ENCODE results near the gene MDM2. TPM values are rescaled to one million over a fixed set of nuclear protein-coding genes. Genes with fewer than 3 reads are reported as not detected.

MDM2 gene
- total and polyA plus RNA-seq, 2 of the 13 experiments (the other 11 are each of a cell fraction or from before 2014, with no cell fraction given): 29.3 to 314 TPM

GRCh38 chr12:68804657-68805591 lies 3.1 kb upstream of the MDM2 start (continued):
- TF ChIP-seq, protein P1, sequence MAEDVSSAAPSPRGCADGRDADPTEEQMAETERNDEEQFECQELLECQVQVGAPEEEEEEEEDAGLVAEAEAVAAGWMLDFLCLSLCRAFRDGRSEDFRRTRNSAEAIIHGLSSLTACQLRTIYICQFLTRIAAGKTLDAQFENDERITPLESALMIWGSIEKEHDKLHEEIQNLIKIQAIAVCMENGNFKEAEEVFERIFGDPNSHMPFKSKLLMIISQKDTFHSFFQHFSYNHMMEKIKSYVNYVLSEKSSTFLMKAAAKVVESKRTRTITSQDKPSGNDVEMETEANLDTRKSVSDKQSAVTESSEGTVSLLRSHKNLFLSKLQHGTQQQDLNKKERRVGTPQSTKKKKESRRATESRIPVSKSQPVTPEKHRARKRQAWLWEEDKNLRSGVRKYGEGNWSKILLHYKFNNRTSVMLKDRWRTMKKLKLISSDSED (CRISPR knock-in tag; IDR thresholded peaks at IDR 0.05): no peak
- TF ChIP-seq NR2F6 (IDR thresholded peaks at IDR 0.05): peak; percentile 86
- TF ChIP-seq NR2F6 (CRISPR knock-in tag; IDR thresholded peaks at IDR 0.05): peak; percentile 88
- TF ChIP-seq, protein P2, sequence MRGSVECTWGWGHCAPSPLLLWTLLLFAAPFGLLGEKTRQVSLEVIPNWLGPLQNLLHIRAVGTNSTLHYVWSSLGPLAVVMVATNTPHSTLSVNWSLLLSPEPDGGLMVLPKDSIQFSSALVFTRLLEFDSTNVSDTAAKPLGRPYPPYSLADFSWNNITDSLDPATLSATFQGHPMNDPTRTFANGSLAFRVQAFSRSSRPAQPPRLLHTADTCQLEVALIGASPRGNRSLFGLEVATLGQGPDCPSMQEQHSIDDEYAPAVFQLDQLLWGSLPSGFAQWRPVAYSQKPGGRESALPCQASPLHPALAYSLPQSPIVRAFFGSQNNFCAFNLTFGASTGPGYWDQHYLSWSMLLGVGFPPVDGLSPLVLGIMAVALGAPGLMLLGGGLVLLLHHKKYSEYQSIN (CRISPR knock-in tag; IDR thresholded peaks at IDR 0.05; ENCODE audit: borderline replicate concordance): no peak
- no peak for TF ChIP-seq NFE2L2 (IDR thresholded peaks at IDR 0.05; ENCODE audit: low read length)
- TF ChIP-seq, protein P3, sequence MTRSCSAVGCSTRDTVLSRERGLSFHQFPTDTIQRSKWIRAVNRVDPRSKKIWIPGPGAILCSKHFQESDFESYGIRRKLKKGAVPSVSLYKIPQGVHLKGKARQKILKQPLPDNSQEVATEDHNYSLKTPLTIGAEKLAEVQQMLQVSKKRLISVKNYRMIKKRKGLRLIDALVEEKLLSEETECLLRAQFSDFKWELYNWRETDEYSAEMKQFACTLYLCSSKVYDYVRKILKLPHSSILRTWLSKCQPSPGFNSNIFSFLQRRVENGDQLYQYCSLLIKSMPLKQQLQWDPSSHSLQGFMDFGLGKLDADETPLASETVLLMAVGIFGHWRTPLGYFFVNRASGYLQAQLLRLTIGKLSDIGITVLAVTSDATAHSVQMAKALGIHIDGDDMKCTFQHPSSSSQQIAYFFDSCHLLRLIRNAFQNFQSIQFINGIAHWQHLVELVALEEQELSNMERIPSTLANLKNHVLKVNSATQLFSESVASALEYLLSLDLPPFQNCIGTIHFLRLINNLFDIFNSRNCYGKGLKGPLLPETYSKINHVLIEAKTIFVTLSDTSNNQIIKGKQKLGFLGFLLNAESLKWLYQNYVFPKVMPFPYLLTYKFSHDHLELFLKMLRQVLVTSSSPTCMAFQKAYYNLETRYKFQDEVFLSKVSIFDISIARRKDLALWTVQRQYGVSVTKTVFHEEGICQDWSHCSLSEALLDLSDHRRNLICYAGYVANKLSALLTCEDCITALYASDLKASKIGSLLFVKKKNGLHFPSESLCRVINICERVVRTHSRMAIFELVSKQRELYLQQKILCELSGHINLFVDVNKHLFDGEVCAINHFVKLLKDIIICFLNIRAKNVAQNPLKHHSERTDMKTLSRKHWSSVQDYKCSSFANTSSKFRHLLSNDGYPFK (CRISPR knock-in tag; IDR thresholded peaks at IDR 0.05; ENCODE audit: borderline replicate concordance): peak; percentile 94
- peak; percentile 59; the same call in 1 of the 2 replicates for TF ChIP-seq HMG20A (CRISPR knock-in tag; IDR thresholded peaks at IDR 0.05; ENCODE audit: borderline replicate concordance)
- TF ChIP-seq ZFP90 (CRISPR knock-in tag; IDR thresholded peaks at IDR 0.05; ENCODE audit: borderline replicate concordance): 0 out of 2 replicates have a peak, but pooled peaks have one; percentile 21
- TF ChIP-seq NCOA1 (CRISPR knock-in tag; IDR thresholded peaks at IDR 0.05): no peak
- no peak for TF ChIP-seq ZBTB3 (CRISPR knock-in tag; IDR thresholded peaks at IDR 0.05; ENCODE audit: borderline replicate concordance, low read depth)
- TF ChIP-seq ZNF292 (CRISPR knock-in tag; IDR thresholded peaks at IDR 0.05; ENCODE audit: borderline replicate concordance, low read depth): peak; percentile 59; the same call in 1 of the 2 replicates
- TF ChIP-seq TAF15 (IDR thresholded peaks at IDR 0.05; ENCODE audit: low read depth, low read length, poor library complexity, severe bottlenecking): no peak
- TF ChIP-seq MAF1 (CRISPR knock-in tag; IDR thresholded peaks at IDR 0.05; ENCODE audit: borderline replicate concordance): no peak
- TF ChIP-seq ISL2 (CRISPR knock-in tag; IDR thresholded peaks at IDR 0.05): peak; percentile 75
- peak; percentile 71; the same call in 1 of the 2 replicates for TF ChIP-seq CREM (IDR thresholded peaks at IDR 0.05)
- no peak for TF ChIP-seq CREM (CRISPR knock-in tag; IDR thresholded peaks at IDR 0.05)
- no peak for TF ChIP-seq EHMT2 (IDR thresholded peaks at IDR 0.05; ENCODE audit: borderline replicate concordance, low read depth, low read length)
- no peak for TF ChIP-seq ZKSCAN1 (IDR thresholded peaks at IDR 0.05; ENCODE audit: low read length)
- TF ChIP-seq, protein P4, sequence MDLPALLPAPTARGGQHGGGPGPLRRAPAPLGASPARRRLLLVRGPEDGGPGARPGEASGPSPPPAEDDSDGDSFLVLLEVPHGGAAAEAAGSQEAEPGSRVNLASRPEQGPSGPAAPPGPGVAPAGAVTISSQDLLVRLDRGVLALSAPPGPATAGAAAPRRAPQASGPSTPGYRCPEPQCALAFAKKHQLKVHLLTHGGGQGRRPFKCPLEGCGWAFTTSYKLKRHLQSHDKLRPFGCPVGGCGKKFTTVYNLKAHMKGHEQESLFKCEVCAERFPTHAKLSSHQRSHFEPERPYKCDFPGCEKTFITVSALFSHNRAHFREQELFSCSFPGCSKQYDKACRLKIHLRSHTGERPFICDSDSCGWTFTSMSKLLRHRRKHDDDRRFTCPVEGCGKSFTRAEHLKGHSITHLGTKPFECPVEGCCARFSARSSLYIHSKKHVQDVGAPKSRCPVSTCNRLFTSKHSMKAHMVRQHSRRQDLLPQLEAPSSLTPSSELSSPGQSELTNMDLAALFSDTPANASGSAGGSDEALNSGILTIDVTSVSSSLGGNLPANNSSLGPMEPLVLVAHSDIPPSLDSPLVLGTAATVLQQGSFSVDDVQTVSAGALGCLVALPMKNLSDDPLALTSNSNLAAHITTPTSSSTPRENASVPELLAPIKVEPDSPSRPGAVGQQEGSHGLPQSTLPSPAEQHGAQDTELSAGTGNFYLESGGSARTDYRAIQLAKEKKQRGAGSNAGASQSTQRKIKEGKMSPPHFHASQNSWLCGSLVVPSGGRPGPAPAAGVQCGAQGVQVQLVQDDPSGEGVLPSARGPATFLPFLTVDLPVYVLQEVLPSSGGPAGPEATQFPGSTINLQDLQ (CRISPR knock-in tag; IDR thresholded peaks at IDR 0.05): no peak
- no peak for TF ChIP-seq MED13 (CRISPR knock-in tag; IDR thresholded peaks at IDR 0.05)
- TF ChIP-seq SRY (CRISPR knock-in tag; IDR thresholded peaks at IDR 0.05): peak; percentile 90
- no peak for TF ChIP-seq ELF4 (CRISPR knock-in tag; IDR thresholded peaks at IDR 0.05; ENCODE audit: borderline replicate concordance)

Measured in HepG2 (cell line).